C4-2B (cell line): ENCODE data around the gene KLHL22.

Experiments used
- ZFX ChIP-seq: fragments of 450-650 bp; IDR thresholded peaks from 2 replicates; pipeline ENCODE4 v1.6.1; 2017
- TF ChIP-seq, protein P1 (sequence below): fragments of 450-650 bp; conservative IDR thresholded peaks from 2 replicates; pipeline ENCODE4 v1.5.1; 2017; ENCODE audit warnings: mild to moderate bottlenecking

DNA sequence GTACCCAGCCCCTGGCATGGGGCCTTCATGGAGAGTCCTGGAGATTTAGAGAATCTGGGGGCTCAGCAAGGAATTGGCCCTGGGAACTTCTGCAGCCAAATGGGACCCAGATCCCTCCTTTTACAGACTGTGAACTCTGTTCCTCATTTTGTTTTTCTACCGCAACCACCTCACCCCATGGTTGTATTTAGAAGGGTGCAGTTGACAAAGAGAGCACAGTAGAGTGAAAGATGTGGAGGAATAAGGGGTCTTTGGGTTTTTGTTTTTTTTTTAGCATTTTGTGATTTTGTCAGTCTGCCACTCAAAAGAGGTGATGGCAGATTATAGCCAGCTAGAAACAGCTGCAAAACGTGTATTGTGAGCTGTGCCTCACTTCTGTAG is 99.7 kb downstream of the KLHL22 start:
- TF ChIP-seq, protein P1, sequence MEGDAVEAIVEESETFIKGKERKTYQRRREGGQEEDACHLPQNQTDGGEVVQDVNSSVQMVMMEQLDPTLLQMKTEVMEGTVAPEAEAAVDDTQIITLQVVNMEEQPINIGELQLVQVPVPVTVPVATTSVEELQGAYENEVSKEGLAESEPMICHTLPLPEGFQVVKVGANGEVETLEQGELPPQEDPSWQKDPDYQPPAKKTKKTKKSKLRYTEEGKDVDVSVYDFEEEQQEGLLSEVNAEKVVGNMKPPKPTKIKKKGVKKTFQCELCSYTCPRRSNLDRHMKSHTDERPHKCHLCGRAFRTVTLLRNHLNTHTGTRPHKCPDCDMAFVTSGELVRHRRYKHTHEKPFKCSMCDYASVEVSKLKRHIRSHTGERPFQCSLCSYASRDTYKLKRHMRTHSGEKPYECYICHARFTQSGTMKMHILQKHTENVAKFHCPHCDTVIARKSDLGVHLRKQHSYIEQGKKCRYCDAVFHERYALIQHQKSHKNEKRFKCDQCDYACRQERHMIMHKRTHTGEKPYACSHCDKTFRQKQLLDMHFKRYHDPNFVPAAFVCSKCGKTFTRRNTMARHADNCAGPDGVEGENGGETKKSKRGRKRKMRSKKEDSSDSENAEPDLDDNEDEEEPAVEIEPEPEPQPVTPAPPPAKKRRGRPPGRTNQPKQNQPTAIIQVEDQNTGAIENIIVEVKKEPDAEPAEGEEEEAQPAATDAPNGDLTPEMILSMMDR = no peak
- no peak for TF ChIP-seq ZFX
